H9 (cell line): ENCODE measurements around the gene SMAD6. TPM values are rescaled to one million over a fixed set of nuclear protein-coding genes. Genes with fewer than 3 reads are reported as not detected.

Experiments used
- DNase-seq: peaks from one replicate; pipeline ENCODE4 v3.0.0-alpha.2; 2017
- H2AFZ ChIP-seq: one replicate; pipeline ENCODE4 v1.6.1; 2013; ENCODE audit warnings: mild to moderate bottlenecking, low read length, control low read depth, moderate library complexity
- H2AK5ac ChIP-seq: 2 replicates; pipeline ENCODE4 v1.6.1; 2013; ENCODE audit warnings: low read length, control low read depth, mixed read lengths; ENCODE audit not compliant: insufficient read length
- H2BK120ac ChIP-seq: one replicate; pipeline ENCODE4 v1.6.1; 2013; ENCODE audit warnings: low read depth, mild to moderate bottlenecking, low read length, control low read depth, inconsistent platforms; ENCODE audit not compliant: poor library complexity, severe bottlenecking
- H2BK12ac ChIP-seq: 2 replicates; pipeline ENCODE4 v1.6.1; 2013; ENCODE audit warnings: low read length, control low read depth, mixed read lengths, low read depth; ENCODE audit not compliant: insufficient read length
- H2BK15ac ChIP-seq: 2 replicates; pipeline ENCODE4 v1.6.1; 2013; ENCODE audit warnings: low read depth, low read length, control low read depth
- H2BK20ac ChIP-seq: one replicate; pipeline ENCODE4 v1.6.1; 2013; ENCODE audit warnings: low read depth, mild to moderate bottlenecking, low read length, control low read depth, inconsistent platforms; ENCODE audit not compliant: poor library complexity, severe bottlenecking
- H2BK5ac ChIP-seq: 2 replicates; pipeline ENCODE4 v1.6.1; 2013; ENCODE audit warnings: low read length, control low read depth, mixed read lengths; ENCODE audit not compliant: insufficient read length
- H3K14ac ChIP-seq: 2 replicates; pipeline ENCODE4 v1.6.1; 2013; ENCODE audit warnings: low read length, control low read depth; ENCODE audit not compliant: insufficient read depth
- H3K18ac ChIP-seq: 2 replicates; pipeline ENCODE4 v1.6.1; 2013; ENCODE audit warnings: low read depth, mild to moderate bottlenecking, mixed read lengths, low read length, control low read depth; ENCODE audit not compliant: insufficient read length
- H3K23ac ChIP-seq: 2 replicates; pipeline ENCODE4 v1.6.1; 2013; ENCODE audit warnings: low read length, control low read depth, mixed read lengths, low read depth; ENCODE audit not compliant: insufficient read length
- H3K23me2 ChIP-seq: 2 replicates; pipeline ENCODE4 v1.6.1; 2013; ENCODE audit warnings: low read depth, mild to moderate bottlenecking, mixed read lengths, low read length, control low read depth; ENCODE audit not compliant: insufficient read length, poor library complexity, severe bottlenecking
- H3K27ac ChIP-seq: 2 replicates; pipeline ENCODE4 v1.5.1; 2013; ENCODE audit warnings: low read length, control low read depth, mixed read lengths, low read depth; ENCODE audit not compliant: insufficient read length
- H3K27me3 ChIP-seq: 2 replicates; pipeline ENCODE4 v1.6.1; 2013; ENCODE audit warnings: low read length, control low read depth, inconsistent platforms; ENCODE audit not compliant: insufficient read depth
- H3K4ac ChIP-seq: 2 replicates; pipeline ENCODE4 v1.6.1; 2013; ENCODE audit warnings: low read depth, mild to moderate bottlenecking, control low read depth, inconsistent platforms, low read length, moderate library complexity
- H3K4me1 ChIP-seq: 2 replicates; pipeline ENCODE4 v1.6.1; 2013; ENCODE audit warnings: low read length, control low read depth, inconsistent platforms; ENCODE audit not compliant: insufficient read depth
- H3K4me2 ChIP-seq: 2 replicates; pipeline ENCODE4 v1.6.1; 2013; ENCODE audit warnings: low read length, control low read depth, mixed read lengths; ENCODE audit not compliant: insufficient read length, insufficient read depth
- H3K56ac ChIP-seq: 2 replicates; pipeline ENCODE4 v1.6.1; 2013; ENCODE audit warnings: low read depth, mild to moderate bottlenecking, mixed read lengths, low read length, control low read depth; ENCODE audit not compliant: insufficient read length
- H3K79me1 ChIP-seq: 2 replicates; pipeline ENCODE4 v1.6.1; 2013; ENCODE audit warnings: low read depth, mild to moderate bottlenecking, moderate library complexity, low read length, control low read depth, inconsistent platforms; ENCODE audit not compliant: insufficient read depth, poor library complexity, severe bottlenecking
- H3K79me2 ChIP-seq: 2 replicates; pipeline ENCODE4 v1.6.1; 2013; ENCODE audit warnings: low read length, control low read depth, inconsistent platforms; ENCODE audit not compliant: insufficient read depth
- H3K9ac ChIP-seq: 2 replicates; pipeline ENCODE4 v1.6.1; 2013; ENCODE audit warnings: low read length, control low read depth, mixed read lengths; ENCODE audit not compliant: insufficient read length; ENCODE audit errors: extremely low read depth
- H3K9me3 ChIP-seq: one replicate; pipeline ENCODE4 v1.6.1; 2013; ENCODE audit warnings: low read depth, low read length, inconsistent platforms; ENCODE audit not compliant: control insufficient read depth
- H3T11ph ChIP-seq: one replicate; pipeline ENCODE4 v1.6.1; 2013; ENCODE audit warnings: mild to moderate bottlenecking, low read length, control low read depth, inconsistent platforms
- H4K20me1 ChIP-seq: one replicate; pipeline ENCODE4 v1.6.1; 2013; ENCODE audit not compliant: control insufficient read depth, insufficient read length, insufficient read depth
- H4K5ac ChIP-seq: 2 replicates; pipeline ENCODE4 v1.6.1; 2013; ENCODE audit warnings: low read depth, mild to moderate bottlenecking, mixed read lengths, low read length, control low read depth; ENCODE audit not compliant: insufficient read length
- H4K8ac ChIP-seq: replicated peaks from 2 replicates; pipeline ENCODE4 v1.6.1; 2013; ENCODE audit warnings: low read length, control low read depth, mixed read lengths, low read depth; ENCODE audit not compliant: insufficient read length
- H4K91ac ChIP-seq: 2 replicates; pipeline ENCODE4 v1.6.1; 2013; ENCODE audit warnings: low read depth, mild to moderate bottlenecking, moderate library complexity, mixed read lengths, low read length, control low read depth; ENCODE audit not compliant: insufficient read length
- H3K27ac Mint-ChIP-seq, 3 experiments: 2 replicates in 2 of 3; 3 replicates in 1 of 3; pipeline ENCODE4 v1.8.0; 2020 to 2021; ENCODE audit warnings: mixed read lengths in 3 of 3, mild to moderate bottlenecking in 1 of 3, moderate library complexity in 1 of 3
- H3K27me3 Mint-ChIP-seq: 2 replicates; pipeline ENCODE4 v1.8.0; 2021; ENCODE audit warnings: low read depth, mild to moderate bottlenecking, moderate library complexity, mixed read lengths
- H3K36me3 Mint-ChIP-seq, 3 experiments: 2 replicates in 2 of 3; 3 replicates in 1 of 3; pipeline ENCODE4 v1.8.0; 2020 to 2021; ENCODE audit warnings: low read depth in 3 of 3, mixed read lengths in 3 of 3; ENCODE audit not compliant: insufficient read depth in 1 of 3
- H3K4me1 Mint-ChIP-seq, 2 experiments: 2 replicates each; pipeline ENCODE4 v1.8.0; 2020; ENCODE audit warnings: mixed read lengths in 2 of 2
- H3K4me3 Mint-ChIP-seq, 2 experiments: 2 replicates in 1 of 2; 3 replicates in 1 of 2; pipeline ENCODE4 v1.8.0; 2020 to 2021; ENCODE audit warnings: mild to moderate bottlenecking in 2 of 2, mixed read lengths in 2 of 2, moderate library complexity in 1 of 2
- H3K9me3 Mint-ChIP-seq, 2 experiments: 2 replicates in 1 of 2; 3 replicates in 1 of 2; pipeline ENCODE4 v1.8.0; 2020; ENCODE audit warnings: mild to moderate bottlenecking in 2 of 2, mixed read lengths in 2 of 2, moderate library complexity in 1 of 2
- CTCF ChIP-seq: fragments of 200-600 bp; sonication (generic); conservative IDR thresholded peaks from 3 replicates; pipeline ENCODE4 v1.8.0; 2021; ENCODE audit warnings: antibody characterized with exemption, mild to moderate bottlenecking
- WGBS: extraction: QIAGEN DNeasy Blood & Tissue Kit; methylation state at CpG from one replicate; pipeline ENCODE4 v1.1.7; 2013; ENCODE audit warnings: missing lambda C conversion rate, low lambda C conversion rate, mixed read lengths; ENCODE audit not compliant: insufficient read length; ENCODE audit errors: extremely low coverage; 5-methylcytosine and 5-hydroxymethylcytosine counted together
- total RNA-seq: library from RNA; stranded (reverse); gene quantifications from 2 replicates; pipeline ENCODE4 v1.2.1, GENCODE V29; 2021

The SMAD6 gene
- total RNA-seq, 1 experiment from 2014 or later, result 6.0 TPM

- H3K9ac ChIP-seq, result no peak overlapping the region
- whole genome bisulfite sequencing, result no CpG with 5 or more reads among the region's 5 CpGs
- H4K20me1 ChIP-seq, result no peaks in the 10 kb centered on the region
- no peak overlapping the region for H2BK20ac ChIP-seq
- no peaks in the 10 kb centered on the region for H3K9me3 ChIP-seq
- DNase-seq, result no peak
- H3K27ac ChIP-seq, result no peak overlapping the region
- no peak overlapping the region for H2BK15ac ChIP-seq
- no peak overlapping the region for H2BK120ac ChIP-seq
- no peaks in the 10 kb centered on the region for H3K27me3 ChIP-seq
- Mint-ChIP-seq H3K4me1 (peaks cover 6 to 7% of the 10 kb centered on the region in 2 experiments; a peak in 3 of 4 replicates), H3K4me3 (no peak overlapping the region), H3K27ac (no peak overlapping the region), H3K27me3 (no peaks in the 10 kb centered on the region), H3K36me3 (no peaks in the 10 kb centered on the region; a peak in 1 of 7 replicates), H3K9me3 (no peaks in the 10 kb centered on the region)
- no peaks in the 10 kb centered on the region for H3K4me1 ChIP-seq
- H3K18ac ChIP-seq, result no peak overlapping the region
- H2BK12ac ChIP-seq, result no peak overlapping the region
- no peak overlapping the region for H3K14ac ChIP-seq
- H3K4ac ChIP-seq, result no peak overlapping the region
- H3K56ac ChIP-seq, result no peak overlapping the region
- H3K23me2 ChIP-seq, result no peaks in the 10 kb centered on the region
- no peaks in the 10 kb centered on the region for H3K79me1 ChIP-seq
- H3T11ph ChIP-seq, result no peak overlapping the region
- no peak overlapping the region for H3K23ac ChIP-seq
- H2BK5ac ChIP-seq, result no peak overlapping the region
- no peak overlapping the region for H4K91ac ChIP-seq
- no peak overlapping the region for H3K4me2 ChIP-seq
- no peaks in the 10 kb centered on the region for H3K79me2 ChIP-seq
- H2AK5ac ChIP-seq, result no peak overlapping the region
- H2AFZ ChIP-seq, result no peak overlapping the region
- no peak overlapping the region for H4K8ac ChIP-seq
- H4K5ac ChIP-seq, result no peak overlapping the region
- no peak for TF ChIP-seq CTCF
Observed at GRCh38 chr15:66785637-66786036, 83.6 kb downstream of the SMAD6 start.
